ENCODE measurements around the gene TRIM17.
A peak's percentile ranks its signal among the peaks of the same experiment; 100 is the strongest.

TRIM17 gene

DNA sequence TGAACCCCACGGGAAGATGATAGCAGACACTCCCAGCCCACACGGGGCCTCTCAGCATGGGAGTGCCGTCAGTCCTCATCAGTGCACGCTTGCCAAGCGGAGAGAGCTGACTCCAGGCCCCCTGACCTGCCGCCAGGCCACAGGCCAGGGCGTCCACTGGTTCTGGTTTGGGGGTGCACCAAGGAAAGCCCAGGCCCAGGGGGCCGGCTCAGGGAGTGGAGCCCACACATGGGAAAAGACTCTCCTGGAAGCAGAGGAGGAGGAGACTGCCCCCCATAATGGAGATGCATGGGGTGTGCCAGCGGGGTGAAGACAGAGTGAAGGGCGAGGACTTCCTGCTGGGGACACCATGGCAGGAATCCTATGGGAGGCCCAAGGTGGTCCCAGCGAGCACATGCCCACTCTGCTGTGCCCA lies 16.4 kb downstream of the TRIM17 start:
- DNase-seq = no peak

- DNase-seq = no peak
These were observed 17.0 kb downstream of the TRIM17 start for GRCh38 chr1:228399531-228400236.

GRCh38 chr1:228398741-228399461 lies 17.8 kb downstream of the TRIM17 start:
- DNase-seq = no peak

GRCh38 chr1:228397966-228398365 lies 18.7 kb downstream of the TRIM17 start:
- no peak for DNase-seq

DNA sequence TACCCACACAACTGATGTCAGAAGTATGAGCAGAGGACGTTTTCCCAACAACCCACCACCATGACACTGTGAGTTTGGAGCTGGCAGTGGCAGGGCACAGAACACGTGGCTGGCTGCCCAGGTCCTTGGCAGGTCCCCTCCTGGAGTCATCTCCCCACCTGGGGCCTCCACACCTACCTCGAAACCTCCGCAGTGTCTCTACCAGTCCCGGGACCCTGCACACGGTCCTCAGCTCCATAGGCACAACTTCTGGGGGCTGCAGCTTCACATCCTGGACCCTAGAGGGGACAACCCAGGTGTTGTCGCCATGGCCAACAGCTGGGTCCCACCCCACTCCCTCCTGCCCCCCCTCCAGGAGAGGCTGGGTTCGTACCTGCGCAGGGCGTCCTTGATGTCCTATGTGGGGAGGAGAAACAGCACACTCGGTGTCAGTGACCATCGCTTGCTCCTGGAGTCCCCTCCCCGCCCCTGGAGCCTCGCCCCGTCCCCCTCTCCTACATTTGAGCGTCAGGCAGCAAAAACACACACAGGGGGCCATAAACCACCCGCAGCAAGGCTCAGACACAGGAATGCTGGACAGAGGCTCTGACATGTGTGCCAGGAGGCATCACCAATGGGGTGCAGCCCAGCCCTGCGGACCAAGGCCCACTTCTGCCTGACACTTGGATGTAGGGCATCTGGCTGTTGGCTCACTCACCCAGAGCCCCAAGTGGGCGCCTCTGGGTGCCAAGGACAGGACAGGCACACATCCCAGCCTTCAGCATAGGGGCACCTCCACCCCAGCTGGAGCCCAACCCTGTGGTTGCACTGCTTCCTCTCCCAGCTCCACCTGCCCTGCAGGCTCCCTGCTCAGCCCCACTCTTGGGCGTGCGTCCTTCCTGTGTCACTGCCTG lies 19.6 kb downstream of the TRIM17 start:
- no peak for DNase-seq

DNA sequence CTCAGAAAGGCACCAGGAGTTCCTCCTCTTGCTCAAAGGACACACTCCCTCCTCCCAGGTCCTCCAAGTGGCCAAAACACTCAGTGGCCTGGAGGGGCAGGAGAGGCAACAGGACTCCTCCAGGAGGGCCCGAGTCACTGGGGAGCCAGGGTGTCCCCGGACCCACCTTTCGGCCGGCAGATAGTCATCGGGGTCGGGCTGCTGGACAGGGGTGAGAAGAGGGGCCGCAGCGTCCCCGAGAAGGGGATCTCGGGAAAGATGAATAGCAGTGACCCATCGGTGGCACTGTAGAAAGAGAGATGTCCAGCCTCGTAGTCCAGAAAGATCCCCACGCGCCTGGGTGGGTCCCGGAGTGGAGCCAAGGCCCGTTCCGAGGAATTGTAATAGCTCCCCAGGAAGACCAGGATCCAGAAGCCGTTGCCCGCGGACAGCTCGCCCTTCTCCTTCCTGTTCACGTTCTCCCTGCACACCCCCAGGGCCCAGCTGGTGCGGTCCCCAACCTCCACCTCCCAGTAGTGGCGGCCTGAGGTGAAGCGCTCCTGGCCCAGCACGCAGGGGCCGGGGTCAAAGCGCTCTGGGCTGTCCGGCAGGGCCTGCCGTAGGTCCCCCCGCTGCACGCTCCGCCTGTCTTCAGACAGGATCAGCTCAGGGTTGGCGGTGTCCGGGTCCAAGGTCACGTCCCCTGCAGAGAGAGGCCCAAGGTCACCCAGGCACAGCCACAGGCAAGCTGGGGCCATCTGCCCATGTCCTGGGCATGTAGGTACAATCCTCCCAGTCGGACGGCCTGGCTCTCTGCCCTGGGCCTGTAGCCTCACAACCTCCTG lies 21.9 kb downstream of the TRIM17 start:
- no peak for DNase-seq

- no peak for DNase-seq
These were observed 22.7 kb downstream of the TRIM17 start for GRCh38 chr1:228393811-228394570.

DNA sequence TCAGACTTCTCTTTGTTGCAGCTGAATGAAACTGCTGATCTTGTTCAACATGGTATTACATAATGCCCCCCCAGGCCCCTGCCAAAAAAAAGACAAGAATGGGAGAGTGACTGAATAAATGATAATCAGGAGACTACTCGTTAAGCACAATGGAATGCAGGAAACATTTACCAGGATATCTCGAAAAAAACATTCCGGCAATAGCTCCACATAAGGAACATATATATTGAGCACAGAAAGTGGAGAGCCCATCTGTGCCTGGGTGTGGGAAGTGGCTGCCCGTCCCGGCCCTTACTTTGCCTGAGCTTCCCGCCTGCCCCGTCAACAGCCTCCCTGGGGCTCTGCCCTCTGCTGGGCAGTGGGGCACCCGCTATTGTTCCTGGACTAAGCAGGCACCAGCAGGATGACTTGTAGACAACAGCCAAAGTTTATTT lies 23.4 kb downstream of the TRIM17 start:
- no peak for DNase-seq

DNA sequence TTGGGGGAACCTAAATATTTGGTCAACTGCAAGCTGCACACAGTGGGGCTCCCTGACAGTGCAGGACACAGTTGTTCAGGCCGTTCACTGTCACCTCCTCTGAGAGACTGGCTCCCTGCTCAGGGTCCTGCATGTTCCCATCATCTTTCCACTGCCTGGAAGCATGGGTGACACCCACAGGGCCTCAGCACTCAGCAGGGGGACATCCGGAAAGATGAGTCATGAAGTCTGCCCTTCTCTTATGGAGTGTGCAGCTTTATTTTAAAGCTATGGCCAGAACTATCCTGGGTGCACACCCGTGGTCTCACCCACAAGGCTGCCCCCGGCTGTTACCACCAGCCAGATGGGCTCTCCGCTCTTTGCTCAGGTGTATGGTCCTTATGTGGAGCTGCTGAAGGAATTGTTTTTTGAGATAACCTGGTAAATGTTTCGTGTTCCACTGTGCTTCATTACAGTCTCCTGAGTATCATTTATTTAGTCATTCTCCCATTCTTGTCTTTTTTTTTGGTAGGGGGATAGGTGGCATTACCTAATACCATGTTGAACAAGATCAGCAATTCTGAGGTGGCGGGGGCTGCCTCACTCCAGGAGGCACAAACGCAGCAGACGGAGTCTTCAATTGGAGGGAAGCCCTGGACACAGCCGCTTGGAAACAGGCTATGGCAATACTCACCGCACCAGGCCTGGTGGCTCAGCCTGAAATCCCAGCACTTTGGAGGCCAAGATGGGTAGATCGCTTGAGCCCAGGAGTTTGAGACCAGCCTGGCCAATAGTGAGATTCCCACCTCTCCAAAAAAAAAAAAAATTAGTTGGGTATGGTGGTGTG lies 24.3 kb downstream of the TRIM17 start:
- no peak for DNase-seq

DNA sequence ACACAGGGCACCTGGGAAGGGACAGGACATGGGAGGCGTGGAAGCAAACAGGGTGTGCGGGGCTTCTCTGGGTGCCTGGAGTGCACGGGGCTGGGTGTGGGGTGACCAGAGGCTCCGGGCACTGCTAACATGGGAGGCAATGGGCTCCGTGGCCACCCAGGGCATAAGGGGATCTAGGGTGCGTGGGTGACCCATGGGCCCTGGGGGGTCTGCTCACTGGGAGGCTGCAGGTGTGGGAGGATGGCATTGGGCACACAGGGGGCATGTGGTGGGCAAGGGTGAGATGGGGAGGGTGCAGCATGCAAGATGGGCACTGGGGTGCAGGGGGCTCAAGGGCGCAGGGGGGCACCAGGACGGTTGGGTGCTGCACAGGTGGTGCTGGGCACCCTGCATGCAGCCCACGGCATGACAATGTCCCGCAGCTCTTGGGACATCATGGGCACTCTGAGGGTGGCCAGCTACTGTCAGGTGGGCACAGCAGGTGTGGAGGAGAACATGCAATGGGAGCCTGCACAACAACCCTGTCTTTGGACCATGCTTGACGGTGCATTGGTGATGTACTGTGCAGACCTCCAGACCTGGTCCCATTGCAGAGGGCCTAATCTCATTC lies 25.1 kb downstream of the TRIM17 start:
- DNase-seq = no peak

DNA sequence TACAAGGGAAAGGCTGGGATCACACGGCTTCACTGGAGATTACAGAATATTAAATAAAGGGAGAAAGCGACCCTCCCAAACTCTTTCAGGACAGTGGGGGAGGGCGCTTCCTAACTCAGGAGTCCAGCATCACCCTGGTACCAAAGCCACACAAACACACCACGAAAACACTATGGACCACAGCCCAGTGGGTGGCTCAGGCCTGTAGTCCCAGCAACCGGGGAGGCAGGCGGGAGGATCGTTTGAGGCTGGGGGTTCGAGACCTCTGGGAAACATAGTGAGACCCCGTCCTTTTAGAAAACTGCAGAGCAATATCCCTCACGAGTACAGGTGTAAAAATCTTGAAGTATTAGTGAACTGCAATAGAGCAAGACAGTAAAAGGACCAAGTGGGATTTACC lies 26.0 kb downstream of the TRIM17 start:
- DNase-seq = no peak

DNA sequence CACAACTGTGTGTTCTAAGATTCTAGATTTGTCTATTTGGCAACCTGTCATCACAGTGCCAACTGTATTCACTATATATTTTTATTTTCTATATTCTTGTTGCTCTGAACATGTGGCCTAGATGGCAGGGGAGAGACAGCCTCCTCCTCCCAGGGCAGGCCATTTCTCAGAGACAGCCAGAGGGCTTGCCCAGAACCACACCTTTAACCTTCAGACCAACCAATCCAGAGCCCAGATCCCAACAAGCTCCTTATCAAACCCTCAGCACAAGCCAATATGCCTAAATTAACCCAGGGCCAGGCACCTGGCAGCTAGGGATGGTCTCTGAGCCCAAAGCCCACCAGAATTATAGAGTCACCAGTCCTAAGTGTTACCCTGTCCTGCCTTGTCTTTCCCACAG lies 29.3 kb downstream of the TRIM17 start:
- no peak for DNase-seq

- DNase-seq = no peak
These were observed 31.4 kb downstream of the TRIM17 start for GRCh38 chr1:228385232-228385631.

DNA sequence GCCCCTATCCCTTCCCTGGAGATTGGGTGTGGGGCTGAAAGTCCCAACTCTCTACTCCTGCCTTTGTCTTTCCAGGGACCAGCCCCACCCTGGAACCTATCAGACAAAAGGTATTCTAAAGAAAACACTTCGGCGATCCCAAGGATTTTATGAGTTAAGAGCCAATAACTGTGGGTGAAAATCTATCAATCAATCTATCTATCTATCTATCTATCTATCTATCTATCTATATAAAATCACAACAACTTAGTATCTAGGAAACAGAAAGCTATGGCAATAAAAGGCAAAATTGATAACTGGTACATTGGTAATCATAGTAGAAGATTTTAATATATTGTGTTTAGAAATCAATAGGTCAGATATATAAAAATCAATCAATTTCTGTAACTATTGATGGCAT lies 32.9 kb downstream of the TRIM17 start:
- no peak for DNase-seq

DNA sequence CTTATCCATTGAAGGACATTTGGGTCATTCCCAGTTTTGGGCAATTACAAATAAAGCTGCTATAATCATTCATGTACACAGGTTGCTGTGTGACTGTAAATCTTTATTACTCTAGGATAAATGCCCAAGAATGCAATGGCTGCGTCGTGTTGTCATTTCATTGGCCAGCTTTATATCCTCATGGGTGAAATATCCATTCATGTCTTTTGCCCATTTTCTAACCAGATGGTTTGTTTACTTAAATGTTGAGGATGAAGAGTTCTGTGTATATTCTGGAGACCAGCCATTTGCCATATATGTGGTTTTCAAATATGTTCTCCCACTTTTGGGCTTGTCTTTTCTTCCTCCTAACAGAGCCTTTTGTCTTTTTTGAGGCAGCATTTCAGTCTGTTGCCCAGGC lies 35.3 kb downstream of the TRIM17 start:
- DNase-seq = no peak

GRCh38 chr1:228379666-228380065 lies 37.0 kb downstream of the TRIM17 start:
- DNase-seq = no peak

DNA sequence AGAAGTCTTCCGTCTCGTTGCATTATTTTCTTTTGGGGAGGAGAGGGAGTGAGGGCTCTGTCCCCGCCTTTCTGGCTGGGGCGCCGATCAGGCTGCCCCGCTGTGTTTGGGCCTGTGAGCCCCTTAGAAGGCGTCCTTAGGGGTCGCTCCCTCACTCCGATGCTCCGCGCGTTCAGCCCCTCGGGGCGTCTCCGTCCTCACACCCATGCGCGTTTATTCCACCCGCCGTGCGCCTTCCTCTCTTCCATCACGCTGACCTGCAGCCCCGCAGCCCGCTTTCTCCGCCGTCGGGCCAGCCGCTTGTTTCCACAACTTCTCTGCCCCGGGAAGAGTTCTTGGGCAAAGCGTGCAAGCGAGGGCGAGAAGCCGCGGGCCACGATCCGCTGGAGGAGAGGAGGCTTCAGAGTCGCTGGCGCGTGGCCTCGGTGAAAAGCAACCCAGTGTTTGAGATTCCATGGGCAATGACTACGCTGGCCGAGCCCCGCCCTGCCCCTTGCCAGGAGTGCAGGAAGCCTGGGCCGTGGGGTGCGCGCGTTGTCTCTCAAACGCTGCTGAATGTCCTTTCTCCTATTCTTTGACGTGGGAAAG lies 37.7 kb downstream of the TRIM17 start:
- DNase-seq = no peak

DNA sequence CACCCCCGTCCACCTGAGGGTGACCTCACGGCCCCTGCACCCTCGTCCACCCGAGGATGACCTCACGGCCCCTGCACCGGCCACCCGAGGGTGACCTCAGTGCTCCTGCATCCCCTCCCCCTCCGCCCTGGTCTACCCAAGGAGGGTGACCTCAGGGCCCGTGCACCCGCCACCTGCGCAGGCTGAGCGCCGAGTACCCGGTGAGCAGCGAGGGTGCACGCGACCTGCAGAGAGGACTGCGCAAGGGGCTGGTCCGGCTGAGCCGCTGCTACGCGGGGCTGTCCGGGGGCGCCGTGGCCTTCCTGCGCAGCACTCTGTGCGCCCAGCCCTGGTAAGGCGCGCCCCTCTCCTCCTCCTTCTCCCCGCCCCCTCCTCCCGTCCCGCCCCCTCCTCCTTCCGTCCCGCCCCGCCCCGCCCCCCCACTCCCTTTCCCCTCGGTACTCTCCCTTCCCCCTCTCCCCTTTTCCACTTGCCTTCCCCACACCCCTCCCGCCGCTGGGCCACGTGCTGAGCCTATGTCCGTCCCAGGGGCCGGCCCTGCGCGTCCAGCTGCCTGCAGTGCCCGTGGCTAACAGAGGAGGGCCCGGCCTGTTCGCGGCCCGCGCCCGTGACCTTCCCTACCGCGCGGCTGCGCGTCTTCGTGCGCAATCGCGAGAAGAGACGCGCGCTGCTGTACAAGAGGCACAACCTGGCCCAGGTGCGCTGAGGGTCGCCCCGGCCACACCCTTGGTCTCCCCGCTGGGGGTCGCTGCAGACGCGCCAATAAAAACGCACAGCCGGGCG lies 38.4 kb downstream of the TRIM17 start:
- DNase-seq = peak; percentile 59

DNA sequence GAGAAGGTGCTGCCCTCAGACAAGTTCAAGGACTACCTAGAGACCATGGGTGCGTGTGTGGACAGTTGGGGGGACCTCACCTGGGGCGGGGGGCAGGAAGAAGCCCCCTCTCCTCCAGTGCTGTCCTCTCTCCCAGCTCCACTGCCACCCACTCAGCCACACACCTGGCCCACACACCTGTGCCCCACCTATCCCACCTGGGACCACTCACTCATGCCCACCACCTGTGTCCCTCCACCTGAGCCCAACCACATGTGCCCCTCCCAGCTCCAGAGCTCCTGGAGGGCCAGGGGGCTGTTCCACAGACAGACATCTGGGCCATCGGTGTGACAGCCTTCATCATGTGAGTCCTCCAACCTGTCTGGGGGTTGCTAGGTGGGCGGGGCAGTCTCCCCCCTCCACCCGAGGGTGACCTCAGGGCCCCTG lies 39.0 kb downstream of the TRIM17 start:
- no peak for DNase-seq
